HepG2 (cell line): ENCODE results near the gene CPXM1. TPM values are rescaled to one million over a fixed set of nuclear protein-coding genes. Genes with fewer than 3 reads are reported as not detected.

Experiments
- ATAC-seq: fragments of 200-7000 bp; cut with Tn5 transposase; 3 replicates; pipeline ENCODE4 v1.9.1; 2020; ENCODE audit warnings: mild to moderate bottlenecking, moderate library complexity
- BruUV-seq: library from RNA; stranded (reverse); fragments of 400-500 nt; replicated peaks from 2 replicates; lab custom pipeline; 2021; lab: Mats Ljungman, UMichigan
- CTCF ChIA-PET: fragments of 300-600 bp; formaldehyde crosslinking; extraction: SDS; loops from one replicate; lab custom pipeline; 2021; ENCODE audit warnings: low total read pairs, inconsistent platforms, low intra/inter-chr PET ratio; lab: Yijun Ruan, JAX
- POLR2A ChIA-PET: fragments of 350-600 bp; sonication (Branson Sonifier 250); formaldehyde crosslinking; loops from one replicate; lab custom pipeline; 2020; ENCODE audit warnings: antibody characterized with exemption, inconsistent platforms; lab: Yijun Ruan, JAX
- DNase-seq: peaks from one replicate; pipeline ENCODE4 v3.0.0-alpha.2; 2015; ENCODE audit warnings: low spot score
- FAIRE-seq: peaks from 3 replicates; lab custom pipeline; 2011; peaks lifted over from hg19 to GRCh38; lab: Jason Lieb, UNC
- H2AFZ ChIP-seq: one replicate; pipeline ENCODE4 v1.6.1; 2011; ENCODE audit warnings: low read length, inconsistent platforms
- H3K27ac ChIP-seq: fragments of 300-600 bp; 3 replicates; pipeline ENCODE4 v1.8.0; 2011; ENCODE audit warnings: mixed run types, mild to moderate bottlenecking, mixed read lengths, low read length, inconsistent platforms; ENCODE audit not compliant: insufficient read depth; ENCODE audit errors: extremely low read length
- H3K27me3 ChIP-seq, 2 experiments: fragments of 200-600 bp in 1 of 2; 2 replicates in 1 of 2; 3 replicates in 1 of 2; pipeline versions ENCODE4 v1.6.0 to v1.8.0; 2011; ENCODE audit warnings: low read length in 2 of 2, mild to moderate bottlenecking in 2 of 2, moderate library complexity in 2 of 2, inconsistent platforms in 1 of 2; ENCODE audit not compliant: insufficient read depth in 2 of 2, control insufficient read depth in 1 of 2
- H3K36me3 ChIP-seq, 2 experiments: fragments of 200-600 bp in 1 of 2; replicated peaks in 1 of 2; 2 replicates in 1 of 2; 3 replicates in 1 of 2; pipeline versions ENCODE4 v1.5.1 to v1.8.0; 2011; ENCODE audit warnings: low read length in 2 of 2, inconsistent platforms in 1 of 2; ENCODE audit not compliant: insufficient read depth in 2 of 2, control insufficient read depth in 1 of 2
- H3K4me1 ChIP-seq: 2 replicates; pipeline ENCODE4 v1.5.1; 2012; ENCODE audit warnings: low read length, inconsistent platforms; ENCODE audit not compliant: insufficient read depth
- H3K4me2 ChIP-seq: 2 replicates; pipeline ENCODE4 v1.6.0; 2011; ENCODE audit warnings: low read depth, low read length, inconsistent platforms
- H3K4me3 ChIP-seq, 3 experiments: fragments of 200-600 bp in 1 of 3; sonication (generic), shearing (Covaris generic) in 1 of 3; replicated peaks in 1 of 3; 2 replicates each; pipeline ENCODE4 v1.5.1; 2011 to 2016; ENCODE audit warnings: low read length in 3 of 3, inconsistent platforms in 2 of 3, low read depth in 2 of 3, mild to moderate bottlenecking in 2 of 3, control low read depth in 1 of 3, mixed read lengths in 1 of 3; ENCODE audit not compliant: insufficient read depth in 1 of 3
- H3K79me2 ChIP-seq: one replicate; pipeline ENCODE4 v1.6.1; 2011; ENCODE audit warnings: low read length, inconsistent platforms; ENCODE audit not compliant: insufficient read depth
- H3K9ac ChIP-seq: 2 replicates; pipeline ENCODE4 v1.6.0; 2011; ENCODE audit warnings: mild to moderate bottlenecking, low read depth, low read length, inconsistent platforms; ENCODE audit not compliant: insufficient read depth
- H3K9me3 ChIP-seq: 2 replicates; pipeline ENCODE4 v1.5.1; 2012; ENCODE audit warnings: mild to moderate bottlenecking, low read length
- H4K20me1 ChIP-seq: 2 replicates; pipeline ENCODE4 v1.6.0; 2011; ENCODE audit warnings: inconsistent platforms, mild to moderate bottlenecking, low read length, moderate library complexity; ENCODE audit not compliant: insufficient read depth
- E2F2 ChIP-seq: sonication (generic); formaldehyde crosslinking; IDR thresholded peaks from 2 replicates; pipeline ENCODE4 v1.4.0; 2020; ENCODE audit warnings: missing genetic modification reagents, borderline replicate concordance
- GFI1 ChIP-seq: sonication (generic); formaldehyde crosslinking; IDR thresholded peaks from 2 replicates; pipeline ENCODE4 v1.5.0; 2020; ENCODE audit warnings: missing genetic modification reagents, mild to moderate bottlenecking, borderline replicate concordance
- HNF1A ChIP-seq, 2 experiments: sonication (generic) in 1 of 2; formaldehyde crosslinking in 1 of 2; IDR thresholded peaks; 2 replicates each; pipeline versions ENCODE4 v1.4.0 to v1.6.1; 2016 to 2020; ENCODE audit warnings: borderline replicate concordance in 1 of 2, low read depth in 1 of 2, mild to moderate bottlenecking in 1 of 2, missing genetic modification reagents in 1 of 2
- MAFG ChIP-seq: sonication (generic); formaldehyde crosslinking; IDR thresholded peaks from 2 replicates; pipeline ENCODE4 v1.5.1; 2020; ENCODE audit warnings: mild to moderate bottlenecking, missing genetic modification reagents
- ZNF296 ChIP-seq: sonication (generic); formaldehyde crosslinking; conservative IDR thresholded peaks from 2 replicates; pipeline ENCODE4 v1.5.0; 2020; ENCODE audit warnings: mild to moderate bottlenecking, missing genetic modification reagents
- ZNF569 ChIP-seq: sonication (generic); formaldehyde crosslinking; IDR thresholded peaks from 2 replicates; pipeline ENCODE4 v1.5.0; 2020; ENCODE audit warnings: mild to moderate bottlenecking, missing genetic modification reagents, moderate library complexity, borderline replicate concordance
- ZNF800 ChIP-seq: sonication (generic); formaldehyde crosslinking; IDR thresholded peaks from 2 replicates; pipeline ENCODE4 v1.4.0; 2020; ENCODE audit warnings: missing genetic modification reagents
- WGBS: methylation state at CpG from one replicate; pipeline ENCODE4 v1.1.6; 2017; ENCODE audit warnings: low lambda C conversion rate; 5-methylcytosine and 5-hydroxymethylcytosine counted together
- in situ Hi-C: cut with HindIII; loops from 2 replicates; pipeline ENCODE4 v1.10.0; 2017; ENCODE audit warnings: low pct_unique_long_range_greater_than_20kb; ENCODE audit not compliant: extremely low pct_ligation_motif_present
- intact Hi-C: fragments of 100-400 bp; cut with micrococcal nuclease; formaldehyde crosslinking; loops from one replicate; pipeline ENCODE4 v1.10.0; 2022; ENCODE audit not compliant: unreplicated experiment
- polyA plus RNA-seq, 8 experiments: library from polyadenylated mRNA; depleted of rRNA in 3 of 8; stranded (reverse) in 7 of 8; unstranded in 1 of 8; fragments of >200 nt; fragmentation: Illumina TruSeq in 4 of 8; extraction: Trizol in 4 of 8; gene quantifications; 2 replicates each; pipeline versions ENCODE4 v1.2.1 to v1.2.3, GENCODE V29; 2011 to 2016; ENCODE audit warnings: low read depth in 4 of 8, missing spikeins in 1 of 8, mixed read lengths in 1 of 8; ENCODE audit not compliant: insufficient read depth in 1 of 8
- total RNA-seq, 5 experiments: library from RNA; depleted of rRNA; stranded (reverse); fragments of >200 nt; fragmentation: Illumina TruSeq; extraction: Trizol; gene quantifications; 2 replicates each; pipeline ENCODE4 v1.2.3, GENCODE V29; 2016; ENCODE audit warnings: low read depth in 1 of 5
- TF ChIP-seq, protein P1 (sequence below): IDR thresholded peaks from 2 replicates; pipeline ENCODE4 v1.6.1; 2016; ENCODE audit warnings: low read depth, control low read depth

Gene CPXM1
- total and polyA plus RNA-seq, 2 of the 13 experiments (the other 11 are each of a cell fraction or from before 2014, with no cell fraction given), result 0.07 TPM; not detected in 1

- TF ChIP-seq, protein P1, sequence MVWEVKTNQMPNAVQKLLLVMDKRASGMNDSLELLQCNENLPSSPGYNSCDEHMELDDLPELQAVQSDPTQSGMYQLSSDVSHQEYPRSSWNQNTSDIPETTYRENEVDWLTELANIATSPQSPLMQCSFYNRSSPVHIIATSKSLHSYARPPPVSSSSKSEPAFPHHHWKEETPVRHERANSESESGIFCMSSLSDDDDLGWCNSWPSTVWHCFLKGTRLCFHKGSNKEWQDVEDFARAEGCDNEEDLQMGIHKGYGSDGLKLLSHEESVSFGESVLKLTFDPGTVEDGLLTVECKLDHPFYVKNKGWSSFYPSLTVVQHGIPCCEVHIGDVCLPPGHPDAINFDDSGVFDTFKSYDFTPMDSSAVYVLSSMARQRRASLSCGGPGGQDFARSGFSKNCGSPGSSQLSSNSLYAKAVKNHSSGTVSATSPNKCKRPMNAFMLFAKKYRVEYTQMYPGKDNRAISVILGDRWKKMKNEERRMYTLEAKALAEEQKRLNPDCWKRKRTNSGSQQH (CRISPR knock-in tag), result 0 out of 2 replicates have a peak, but pooled peaks have one; percentile 47
- TF ChIP-seq E2F2 (CRISPR knock-in tag), result 0 out of 2 replicates have a peak, but pooled peaks have one; percentile 75
Observed at GRCh38 chr20:2756056-2756611, 44.3 kb downstream of the CPXM1 start (continued).

- H4K20me1 ChIP-seq, result 0 out of 2 replicates have a peak, but pooled peaks cover 3% of the 10 kb centered on the region
- H2AFZ ChIP-seq, result no peak overlapping the region
- H3K27ac ChIP-seq, result no peak overlapping the region
- ATAC-seq (no peak), FAIRE-seq (no peak), DNase-seq (no peak)
- no peaks in the 10 kb centered on the region for H3K79me2 ChIP-seq
- peaks cover 29% of the 10 kb centered on the region for H3K4me1 ChIP-seq
- intact Hi-C loops (loop anchor here (1.0 kb wide), 1 partner anchor 97 kb away; no protein-coding TSS in a partner anchor), in situ Hi-C loops (loop anchor here (5.0 to 10.0 kb wide), 2 partner anchors 89 to 107 kb away; partner anchors contain the start of genes PCED1A and VPS16)
- H3K36me3 ChIP-seq, result no peaks in the 10 kb centered on the region
- no peak overlapping the region for H3K4me2 ChIP-seq
- no TSS peak for BruUV-seq
- H3K27me3 ChIP-seq, result peaks cover 20 to 73% of the 10 kb centered on the region in 2 experiments
- CTCF ChIA-PET, result interaction anchor here (2.9 kb wide), 1 partner anchor 96 kb away, joined by 27 read pairs; no protein-coding TSS in a partner anchor
- no peak overlapping the region for H3K4me3 ChIP-seq
- H3K9ac ChIP-seq, result no peak overlapping the region
- WGBS, result 20% methylated on average over 17 of the region's 18 CpGs
- POLR2A ChIA-PET, result no interaction called here
- no peaks in the 10 kb centered on the region for H3K9me3 ChIP-seq
- no peak for TF ChIP-seq ZNF569
- no peak for TF ChIP-seq GFI1 (CRISPR knock-in tag)
- TF ChIP-seq HNF1A (IDR thresholded peaks at IDR 0.05; ENCODE audit: low read depth), result no peak
- no peak for TF ChIP-seq HNF1A (CRISPR knock-in tag; IDR thresholded peaks at IDR 0.05; ENCODE audit: borderline replicate concordance)
- TF ChIP-seq ZNF800, result no peak
- TF ChIP-seq MAFG (CRISPR knock-in tag), result no peak
- TF ChIP-seq ZNF296 (CRISPR knock-in tag), result no peak
Observed at GRCh38 chr20:2755451-2756055, 44.9 kb downstream of the CPXM1 start.
